Left renal pelvis (tissue), 4 donors: ENCODE measurements around the gene TPT1. TPM values are rescaled to one million over a fixed set of nuclear protein-coding genes. Genes with fewer than 3 reads are reported as not detected.
"Not testable (repeated sequence)": the region's sequence is repeated elsewhere in the genome, so short reads cannot be mapped to it uniquely, and the experiment has no call there.

ENCODE experiments used
- DNase-seq, 4 donors: peaks; one replicate each; pipeline ENCODE4 v3.0.0-alpha.2; 2013; ENCODE audit warnings: low read depth in 4 of 4, low spot score in 3 of 4
- polyA plus RNA-seq, 4 donors: library from polyadenylated mRNA; unstranded; fragments of 120-200 nt; gene quantifications; one replicate each; pipeline ENCODE4 v1.2.1, GENCODE V29; 2013; ENCODE audit not compliant: insufficient read length in 4 of 4

Gene TPT1
- polyA plus RNA-seq, 4 donors: 6,105 to 7,239 (median 6,814) TPM

- no peak for DNase-seq
Measured at GRCh38 chr13:45368005-45368404, 27.0 kb upstream of the TPT1 start.

GRCh38 chr13:45367358-45367757 lies 26.4 kb upstream of the TPT1 start:
- no peak for DNase-seq

DNA sequence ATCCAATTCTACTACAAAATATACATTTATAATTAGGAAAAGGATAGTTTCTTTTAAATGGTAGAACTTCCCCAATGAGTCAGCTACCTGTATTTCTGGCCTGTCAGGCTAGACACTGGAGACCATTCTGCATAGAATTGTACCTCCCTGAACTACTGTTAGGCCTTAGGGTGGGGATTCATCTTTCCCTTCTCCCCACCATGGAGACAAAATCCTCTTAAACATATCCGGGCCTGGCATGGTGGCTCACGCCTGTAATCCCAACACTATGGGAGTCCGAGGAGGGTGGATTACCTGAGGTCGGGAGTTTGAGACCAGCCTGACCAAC lies 24.5 kb upstream of the TPT1 start:
- no peak for DNase-seq

DNA sequence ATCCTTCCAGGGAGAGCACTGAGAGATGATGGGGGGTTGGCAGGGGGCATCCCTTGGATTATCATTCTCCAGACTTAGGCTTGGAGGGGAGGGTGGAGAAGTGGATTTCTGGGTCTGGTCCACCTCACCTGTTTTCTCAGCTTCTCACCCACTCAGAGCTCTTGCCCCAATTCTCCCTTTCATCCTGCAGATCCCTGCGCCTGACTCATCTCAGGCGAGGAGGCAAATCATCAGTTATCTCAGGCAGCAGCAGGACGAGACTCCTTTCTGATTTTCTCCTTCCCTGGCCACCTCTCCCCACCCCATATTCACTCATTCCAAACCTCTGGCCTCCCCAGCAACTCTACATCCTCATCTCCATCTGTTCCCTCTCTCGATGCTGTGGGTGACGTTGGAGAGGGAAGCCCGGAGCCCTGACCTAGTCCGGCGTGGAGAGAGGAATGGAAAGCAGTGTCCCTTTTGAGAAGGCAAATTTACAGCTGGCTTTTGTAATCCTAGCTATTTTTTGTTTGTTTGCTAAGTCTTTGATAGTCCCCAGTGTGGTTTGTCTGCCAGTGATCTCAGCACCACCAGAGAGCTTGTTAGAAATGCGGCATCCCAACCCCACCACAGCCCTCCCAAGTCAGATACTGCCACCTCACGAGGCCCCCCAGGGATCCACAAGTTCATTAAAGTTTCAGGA lies 24.0 kb upstream of the TPT1 start:
- no peak for DNase-seq

DNA sequence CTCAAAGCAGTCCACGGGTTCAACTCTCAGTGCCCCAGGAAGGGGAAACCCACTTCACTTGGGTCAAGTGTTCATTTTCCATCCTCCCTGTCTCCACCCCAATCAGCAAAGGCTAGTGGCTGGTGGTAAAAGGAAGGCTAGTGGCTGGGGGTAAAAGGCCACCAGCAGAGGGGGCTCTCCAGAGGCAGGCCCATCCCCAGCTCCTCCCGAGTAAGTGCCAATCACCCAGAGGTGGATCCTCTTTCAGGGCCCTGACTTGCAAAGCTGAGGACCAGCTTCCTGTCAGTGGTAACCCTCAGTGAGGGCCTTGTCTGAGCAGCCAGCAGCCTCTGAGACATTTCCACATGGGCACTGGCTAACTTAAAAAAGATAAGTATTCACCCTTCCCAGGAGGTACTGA lies 22.0 kb upstream of the TPT1 start:
- no peak for DNase-seq

- no peak for DNase-seq
Measured at GRCh38 chr13:45361596-45362206, 20.7 kb upstream of the TPT1 start.

DNA sequence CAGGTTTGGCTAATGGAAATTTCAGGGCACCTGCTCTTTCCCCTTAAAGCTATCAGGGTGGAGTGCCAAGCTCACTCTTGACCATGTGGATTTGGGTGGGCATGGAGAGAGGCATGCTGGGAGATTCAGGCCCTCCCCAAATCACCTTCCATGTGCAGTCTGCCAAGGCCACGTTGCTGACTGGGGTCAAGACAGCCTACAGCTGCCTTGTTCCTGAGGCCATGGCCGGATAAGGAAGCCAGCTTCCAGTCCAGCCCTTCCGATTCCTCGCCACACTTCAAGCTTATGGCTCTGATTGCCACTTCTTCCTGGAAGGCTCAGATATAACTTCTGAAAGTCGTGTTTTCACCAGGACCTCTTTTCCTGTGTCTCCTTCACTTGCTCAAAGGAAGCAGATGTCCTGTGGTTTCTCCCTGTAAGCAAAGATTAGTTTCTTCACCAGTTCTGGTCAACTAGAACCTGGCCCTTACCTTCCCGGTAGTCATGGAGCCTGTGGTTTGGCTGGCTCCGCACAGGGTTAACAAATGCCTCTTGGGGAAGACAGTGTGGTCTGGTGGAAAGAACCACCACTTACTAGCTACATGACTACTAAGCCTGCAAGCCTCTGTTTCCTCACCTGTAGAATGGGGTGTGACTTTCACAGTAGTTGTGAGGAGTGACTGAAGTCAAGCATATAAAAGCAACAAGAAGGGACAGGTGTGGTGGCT lies 16.1 kb upstream of the TPT1 start:
- DNase-seq: no peak

DNA sequence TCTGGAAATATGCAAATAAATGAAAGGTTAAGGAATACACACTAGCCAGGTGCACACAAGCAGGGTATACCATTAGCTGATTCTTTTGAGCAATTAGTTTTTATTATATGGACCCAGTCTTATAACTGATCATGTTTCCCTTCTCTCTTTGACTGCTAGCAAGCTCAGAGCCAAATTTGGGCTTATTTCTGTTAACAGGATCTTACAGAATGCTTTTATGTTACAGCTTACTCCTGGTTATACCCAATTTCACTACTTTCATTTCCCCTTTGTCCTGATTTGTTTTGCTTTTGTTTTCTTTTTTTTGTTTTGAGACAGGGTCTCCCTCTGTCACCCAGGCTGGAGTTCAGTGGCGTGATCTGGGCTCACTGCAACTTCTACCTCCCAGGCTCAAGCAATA lies 12.9 kb upstream of the TPT1 start:
- no peak for DNase-seq

- DNase-seq: no peak
Measured at GRCh38 chr13:45352031-45352430, 11.0 kb upstream of the TPT1 start.

DNA sequence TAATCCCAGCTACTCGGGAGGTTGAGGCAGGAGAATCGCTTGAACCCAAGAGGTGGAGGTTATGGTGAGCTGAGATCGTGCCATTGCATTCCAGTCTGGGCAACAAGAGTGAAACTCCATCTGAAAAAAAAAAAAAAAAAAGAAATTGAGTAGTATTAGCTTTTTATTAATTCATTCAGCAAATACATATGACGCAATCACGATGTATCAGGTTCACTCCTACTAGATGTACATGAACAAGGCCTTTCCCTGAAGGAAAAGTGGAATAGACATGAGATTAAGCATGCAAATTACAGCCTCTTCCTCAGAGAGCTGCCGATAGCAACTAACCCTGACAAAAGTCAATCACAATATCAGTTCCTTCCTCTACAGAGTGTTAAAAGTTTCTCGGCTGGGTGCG lies 9.2 kb upstream of the TPT1 start:
- DNase-seq: no peak

- DNase-seq: no peak
Measured at GRCh38 chr13:45349438-45349837, 8.5 kb upstream of the TPT1 start.

DNA sequence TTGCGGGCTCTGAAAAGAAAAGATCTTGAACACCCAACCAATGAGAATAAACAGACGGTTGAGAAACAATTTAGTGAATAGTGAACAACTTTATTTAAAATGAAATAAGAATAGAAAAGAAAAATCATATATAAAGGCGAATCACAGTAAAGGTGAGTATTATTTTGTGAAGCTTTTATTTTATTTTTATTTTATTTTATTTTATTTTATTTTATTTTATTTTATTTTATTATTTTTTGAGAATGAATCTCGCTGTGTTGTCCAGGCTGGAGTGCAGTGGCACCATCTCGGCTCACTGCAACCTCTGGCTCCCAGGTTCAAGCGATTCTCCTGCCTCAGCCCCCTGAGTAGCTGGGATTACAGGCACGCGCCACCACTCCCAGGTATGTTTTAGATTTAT lies 3.1 kb upstream of the TPT1 start:
- not testable (repeated sequence) for DNase-seq

DNA sequence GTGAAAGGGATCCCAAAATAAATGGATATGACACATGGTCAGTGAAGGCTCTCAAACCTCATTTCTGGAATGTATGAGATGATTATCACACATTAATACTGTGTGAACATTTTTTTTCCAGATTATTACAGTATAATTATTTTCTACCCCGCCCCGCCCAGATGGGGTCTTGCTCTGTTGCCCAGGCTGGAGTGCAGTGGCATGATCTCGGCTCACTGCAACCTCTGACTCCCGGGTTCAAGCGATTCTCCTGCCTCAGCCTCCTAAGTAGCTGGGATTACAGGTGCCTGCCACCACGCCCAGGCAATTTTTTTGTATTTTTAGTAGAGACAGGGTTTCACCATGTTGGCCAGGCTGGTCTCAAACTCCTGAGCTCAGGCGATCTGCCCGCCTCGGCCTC lies 2.1 kb upstream of the TPT1 start:
- not testable (repeated sequence) for DNase-seq

DNA sequence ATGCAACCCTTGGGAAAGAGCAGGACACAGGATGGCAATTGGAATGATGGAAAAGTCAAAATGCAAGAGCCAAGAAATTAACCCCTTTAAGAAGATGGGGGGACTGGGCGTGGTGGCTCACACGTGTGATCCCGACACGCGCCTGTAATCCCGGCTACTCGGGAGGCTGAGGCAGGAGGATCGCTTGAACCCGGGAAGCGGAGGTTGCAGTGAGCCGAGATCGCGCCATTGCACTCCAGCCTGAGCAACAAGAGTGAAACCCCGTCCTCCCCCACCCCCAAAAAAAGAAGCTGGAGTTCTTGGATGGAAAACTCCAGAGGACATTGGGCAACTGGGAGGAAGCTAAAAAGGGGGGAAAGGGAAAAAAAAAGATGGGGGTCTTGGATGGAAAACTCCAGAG lies 1.7 kb upstream of the TPT1 start:
- DNase-seq: not testable (repeated sequence)

GRCh38 chr13:45341799-45342500 lies 967 bp upstream of the TPT1 start:
- peak; percentile 33 to 45 (median 44) for DNase-seq

- peak; percentile 79 to 89 (median 85) for DNase-seq
Measured at GRCh38 chr13:45340422-45341033, 455 bp downstream of the TPT1 start.

- no peak for DNase-seq
Measured at GRCh38 chr13:45339867-45340266, 1.1 kb downstream of the TPT1 start.

DNA sequence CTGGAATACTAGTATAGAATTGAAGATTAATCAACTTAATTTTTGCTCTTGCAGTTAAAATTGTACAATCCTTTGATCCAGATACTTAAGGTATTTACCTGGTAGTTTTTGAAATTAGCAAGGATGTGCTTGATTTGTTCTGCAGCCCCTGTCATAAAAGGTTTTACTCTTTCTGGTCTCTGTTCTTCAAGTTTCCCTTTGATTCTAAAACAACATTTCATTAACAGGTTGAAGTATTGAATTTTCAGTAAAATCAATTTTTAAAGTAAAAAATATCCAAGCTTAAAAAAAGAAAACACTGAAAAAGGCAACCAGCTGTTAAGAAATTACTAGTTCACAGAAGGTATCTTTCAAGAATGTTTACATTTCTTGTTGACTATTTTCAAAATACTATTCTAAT lies 1.6 kb downstream of the TPT1 start:
- no peak for DNase-seq

- DNase-seq: no peak
Measured at GRCh38 chr13:45337803-45338202, 3.2 kb downstream of the TPT1 start.

GRCh38 chr13:45337395-45337794 lies 3.6 kb downstream of the TPT1 start:
- DNase-seq: no peak
